Liver (tissue), 9 donors: ENCODE results near the gene HEPHL1. TPM values are rescaled to one million over a fixed set of nuclear protein-coding genes. Genes with fewer than 3 reads are reported as not detected.

Experiments used
- DNase-seq: peaks from one replicate; pipeline ENCODE4 v3.0.0-alpha.2; 2017; ENCODE audit warnings: low spot score
- H3K27ac ChIP-seq, 2 donors: one replicate each; pipeline ENCODE4 v1.7.0; 2013; ENCODE audit warnings: inconsistent platforms in 2 of 2, low read length in 2 of 2, control low read depth in 1 of 2, low read depth in 1 of 2, mild to moderate bottlenecking in 1 of 2
- H3K27me3 ChIP-seq, 4 donors: one replicate each; pipeline versions ENCODE4 v1.6.1 to v1.7.0; 2013; ENCODE audit warnings: low read length in 3 of 4, inconsistent platforms in 1 of 4, mild to moderate bottlenecking in 1 of 4, moderate library complexity in 1 of 4; ENCODE audit not compliant: control insufficient read depth in 4 of 4, insufficient read depth in 4 of 4
- H3K36me3 ChIP-seq, 4 donors: one replicate each; pipeline versions ENCODE4 v1.6.1 to v1.7.0; 2013; ENCODE audit warnings: low read length in 3 of 4, mild to moderate bottlenecking in 3 of 4, low read depth in 1 of 4, moderate library complexity in 1 of 4; ENCODE audit not compliant: control insufficient read depth in 4 of 4, insufficient read depth in 3 of 4
- H3K4me1 ChIP-seq, 4 donors: one replicate each; pipeline versions ENCODE4 v1.6.1 to v1.7.0; 2013; ENCODE audit warnings: low read length in 3 of 4, mild to moderate bottlenecking in 3 of 4, moderate library complexity in 1 of 4; ENCODE audit not compliant: control insufficient read depth in 4 of 4, insufficient read depth in 4 of 4
- H3K4me3 ChIP-seq, 3 donors: one replicate each; pipeline versions ENCODE4 v1.6.1 to v1.7.0; 2013; ENCODE audit warnings: low read length in 3 of 3, control low read depth in 1 of 3, low read depth in 1 of 3, mild to moderate bottlenecking in 1 of 3
- H3K9ac ChIP-seq, 2 donors: one replicate each; pipeline ENCODE4 v1.7.0; 2013; ENCODE audit warnings: low read length in 2 of 2, mild to moderate bottlenecking in 2 of 2, moderate library complexity in 2 of 2, control low read depth in 1 of 2, low read depth in 1 of 2
- H3K9me3 ChIP-seq, 4 donors: one replicate each; pipeline versions ENCODE4 v1.6.1 to v1.7.0; 2013; ENCODE audit warnings: low read length in 3 of 4; ENCODE audit not compliant: control insufficient read depth in 4 of 4
- EGR1 ChIP-seq, 2 donors: IDR thresholded peaks; 2 replicates each; pipeline ENCODE4 v1.6.1; 2016 to 2018; ENCODE audit warnings: antibody characterized with exemption in 2 of 2, low read depth in 2 of 2
- FOXA1 ChIP-seq: IDR thresholded peaks from 2 replicates; pipeline ENCODE4 v1.6.1; 2016; ENCODE audit warnings: antibody characterized with exemption
- FOXA2 ChIP-seq: IDR thresholded peaks from 2 replicates; pipeline ENCODE4 v1.6.1; 2016; ENCODE audit warnings: antibody characterized with exemption
- HNF4A ChIP-seq, 2 donors: conservative IDR thresholded peaks; 2 replicates each; pipeline ENCODE4 v1.6.1; 2016; ENCODE audit warnings: antibody characterized with exemption in 2 of 2, mild to moderate bottlenecking in 2 of 2
- JUND ChIP-seq, 2 donors: IDR thresholded peaks; 2 replicates each; pipeline ENCODE4 v1.6.1; 2016; ENCODE audit warnings: antibody characterized with exemption in 2 of 2
- NR2F2 ChIP-seq: IDR thresholded peaks from 2 replicates; pipeline ENCODE4 v1.6.1; 2016; ENCODE audit warnings: antibody characterized with exemption
- RAD21 ChIP-seq, 2 donors: IDR thresholded peaks; 2 replicates each; pipeline ENCODE4 v1.6.1; 2016; ENCODE audit warnings: antibody characterized with exemption in 2 of 2, mild to moderate bottlenecking in 2 of 2
- RXRA ChIP-seq, 2 donors: IDR thresholded peaks; 2 replicates each; pipeline ENCODE4 v1.6.1; 2017 to 2018; ENCODE audit warnings: antibody characterized with exemption in 2 of 2, mild to moderate bottlenecking in 1 of 2
- SP1 ChIP-seq: IDR thresholded peaks from 2 replicates; pipeline ENCODE4 v1.6.1; 2018; ENCODE audit warnings: antibody characterized with exemption, mild to moderate bottlenecking
- TAF1 ChIP-seq: conservative IDR thresholded peaks from 2 replicates; pipeline ENCODE4 v1.6.1; 2016; ENCODE audit warnings: antibody characterized with exemption, mild to moderate bottlenecking
- YY1 ChIP-seq: IDR thresholded peaks from 2 replicates; pipeline ENCODE4 v1.6.1; 2016; ENCODE audit warnings: antibody characterized with exemption, mild to moderate bottlenecking
- WGBS: extraction: QIAGEN DNeasy Blood & Tissue Kit; methylation state at CpG from one replicate; pipeline ENCODE4 v1.1.7; 2013; 5-methylcytosine and 5-hydroxymethylcytosine counted together
- polyA plus RNA-seq, 2 donors: library from polyadenylated mRNA; stranded (reverse) in 1 of 2; unstranded in 1 of 2; fragments of 200-250 nt in 1 of 2; fragments of >200 nt in 1 of 2; fragmentation: Nextera tagmentation in 1 of 2; extraction: Ambion mirVana in 1 of 2; gene quantifications; one replicate each; pipeline versions ENCODE4 v1.2.1 to v1.2.3, GENCODE V29; 2013 to 2015
- total RNA-seq, 2 donors: library from RNA; depleted of rRNA; stranded (reverse); fragments of >200 nt; gene quantifications; one replicate each; pipeline ENCODE4 v1.2.3, GENCODE V29; 2014
- TF ChIP-seq, protein P1 (sequence below): IDR thresholded peaks from 2 replicates; pipeline ENCODE4 v1.6.1; 2016; ENCODE audit warnings: antibody characterized with exemption
- TF ChIP-seq, protein P2 (sequence below): fragments of 150-350 bp; IDR thresholded peaks from 2 replicates; pipeline ENCODE4 v1.5.1; 2017; ENCODE audit warnings: improper control_type of control experiment, low read depth, low read length; ENCODE audit not compliant: missing input control
- TF ChIP-seq, protein P3 (sequence below): IDR thresholded peaks from 2 replicates; pipeline ENCODE4 v1.6.1; 2016; ENCODE audit warnings: antibody characterized with exemption, mild to moderate bottlenecking
- donor health status: healthy.
- donor health status: healthy.
- donor health status: healthy.
- donor health status: healthy.
- donor health status: healthy.

The HEPHL1 gene
- total and polyA plus RNA-seq, 4 donors, result 0.19 TPM; not detected in 3

DNA sequence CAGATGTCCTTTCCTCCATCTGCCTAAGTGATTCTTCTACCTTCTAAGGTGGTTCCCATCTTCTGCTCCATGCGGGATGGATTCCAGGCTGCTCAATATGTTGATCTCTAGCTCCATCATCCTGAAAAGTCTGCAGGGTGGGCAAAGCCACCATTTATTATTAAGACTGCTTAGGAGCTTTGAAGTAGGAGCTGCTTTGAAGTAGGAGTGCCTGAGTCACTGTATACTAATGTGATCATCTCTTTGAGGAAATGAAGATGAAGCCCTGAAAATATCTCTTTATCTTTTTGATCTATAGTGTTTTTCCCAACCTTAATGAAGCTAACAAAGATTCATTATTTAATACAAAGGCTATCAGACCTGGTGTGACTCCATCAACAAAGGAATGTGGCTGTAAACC, 13.1 kb downstream of the HEPHL1 start (continued):
- TF ChIP-seq, protein P1, sequence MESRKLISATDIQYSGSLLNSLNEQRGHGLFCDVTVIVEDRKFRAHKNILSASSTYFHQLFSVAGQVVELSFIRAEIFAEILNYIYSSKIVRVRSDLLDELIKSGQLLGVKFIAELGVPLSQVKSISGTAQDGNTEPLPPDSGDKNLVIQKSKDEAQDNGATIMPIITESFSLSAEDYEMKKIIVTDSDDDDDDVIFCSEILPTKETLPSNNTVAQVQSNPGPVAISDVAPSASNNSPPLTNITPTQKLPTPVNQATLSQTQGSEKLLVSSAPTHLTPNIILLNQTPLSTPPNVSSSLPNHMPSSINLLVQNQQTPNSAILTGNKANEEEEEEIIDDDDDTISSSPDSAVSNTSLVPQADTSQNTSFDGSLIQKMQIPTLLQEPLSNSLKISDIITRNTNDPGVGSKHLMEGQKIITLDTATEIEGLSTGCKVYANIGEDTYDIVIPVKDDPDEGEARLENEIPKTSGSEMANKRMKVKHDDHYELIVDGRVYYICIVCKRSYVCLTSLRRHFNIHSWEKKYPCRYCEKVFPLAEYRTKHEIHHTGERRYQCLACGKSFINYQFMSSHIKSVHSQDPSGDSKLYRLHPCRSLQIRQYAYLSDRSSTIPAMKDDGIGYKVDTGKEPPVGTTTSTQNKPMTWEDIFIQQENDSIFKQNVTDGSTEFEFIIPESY, result no peak
- TF ChIP-seq RAD21 (IDR thresholded peaks at IDR 0.05), result no peak
- TF ChIP-seq NR2F2, result no peak

DNA sequence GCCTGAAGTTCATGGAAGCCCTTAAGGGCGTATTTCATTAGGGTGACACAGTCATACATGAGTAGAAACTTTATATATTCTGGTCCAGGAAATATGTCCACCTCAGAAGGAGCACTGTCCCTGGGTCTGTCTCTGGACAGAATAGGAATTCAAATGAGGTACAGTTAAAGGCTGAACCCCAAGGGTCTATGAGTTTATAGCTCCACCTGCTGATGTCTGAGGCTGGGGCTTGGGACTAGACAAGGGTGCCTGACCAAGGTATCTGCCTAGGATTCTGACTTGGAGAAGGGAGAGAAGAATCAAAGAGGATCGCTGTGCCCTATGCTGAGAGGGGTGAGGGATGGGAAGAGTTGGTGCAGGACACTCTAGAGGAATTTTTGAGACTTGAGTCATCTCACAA, 14.9 kb downstream of the HEPHL1 start:
- Histone ChIP-seq H3K4me1 (no peaks in the 10 kb centered on the region), H3K4me3 (no peak overlapping the region), H3K9me3 (no peaks in the 10 kb centered on the region), H3K27ac (no peak overlapping the region), H3K36me3 (no peaks in the 10 kb centered on the region), H3K9ac (no peak overlapping the region), H3K27me3 (no peaks in the 10 kb centered on the region)
- 87% methylated on average over 2 of the region's 2 CpGs for WGBS
- TF ChIP-seq EGR1 (IDR thresholded peaks at IDR 0.05; ENCODE audit: low read depth in 2 of 2), result no peak
- TF ChIP-seq FOXA1, result no peak
- no peak for TF ChIP-seq YY1
- TF ChIP-seq, protein P2, sequence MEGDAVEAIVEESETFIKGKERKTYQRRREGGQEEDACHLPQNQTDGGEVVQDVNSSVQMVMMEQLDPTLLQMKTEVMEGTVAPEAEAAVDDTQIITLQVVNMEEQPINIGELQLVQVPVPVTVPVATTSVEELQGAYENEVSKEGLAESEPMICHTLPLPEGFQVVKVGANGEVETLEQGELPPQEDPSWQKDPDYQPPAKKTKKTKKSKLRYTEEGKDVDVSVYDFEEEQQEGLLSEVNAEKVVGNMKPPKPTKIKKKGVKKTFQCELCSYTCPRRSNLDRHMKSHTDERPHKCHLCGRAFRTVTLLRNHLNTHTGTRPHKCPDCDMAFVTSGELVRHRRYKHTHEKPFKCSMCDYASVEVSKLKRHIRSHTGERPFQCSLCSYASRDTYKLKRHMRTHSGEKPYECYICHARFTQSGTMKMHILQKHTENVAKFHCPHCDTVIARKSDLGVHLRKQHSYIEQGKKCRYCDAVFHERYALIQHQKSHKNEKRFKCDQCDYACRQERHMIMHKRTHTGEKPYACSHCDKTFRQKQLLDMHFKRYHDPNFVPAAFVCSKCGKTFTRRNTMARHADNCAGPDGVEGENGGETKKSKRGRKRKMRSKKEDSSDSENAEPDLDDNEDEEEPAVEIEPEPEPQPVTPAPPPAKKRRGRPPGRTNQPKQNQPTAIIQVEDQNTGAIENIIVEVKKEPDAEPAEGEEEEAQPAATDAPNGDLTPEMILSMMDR, result no peak
- no peak for TF ChIP-seq JUND (IDR thresholded peaks at IDR 0.05)
- no peak for TF ChIP-seq TAF1
- TF ChIP-seq, protein P3, sequence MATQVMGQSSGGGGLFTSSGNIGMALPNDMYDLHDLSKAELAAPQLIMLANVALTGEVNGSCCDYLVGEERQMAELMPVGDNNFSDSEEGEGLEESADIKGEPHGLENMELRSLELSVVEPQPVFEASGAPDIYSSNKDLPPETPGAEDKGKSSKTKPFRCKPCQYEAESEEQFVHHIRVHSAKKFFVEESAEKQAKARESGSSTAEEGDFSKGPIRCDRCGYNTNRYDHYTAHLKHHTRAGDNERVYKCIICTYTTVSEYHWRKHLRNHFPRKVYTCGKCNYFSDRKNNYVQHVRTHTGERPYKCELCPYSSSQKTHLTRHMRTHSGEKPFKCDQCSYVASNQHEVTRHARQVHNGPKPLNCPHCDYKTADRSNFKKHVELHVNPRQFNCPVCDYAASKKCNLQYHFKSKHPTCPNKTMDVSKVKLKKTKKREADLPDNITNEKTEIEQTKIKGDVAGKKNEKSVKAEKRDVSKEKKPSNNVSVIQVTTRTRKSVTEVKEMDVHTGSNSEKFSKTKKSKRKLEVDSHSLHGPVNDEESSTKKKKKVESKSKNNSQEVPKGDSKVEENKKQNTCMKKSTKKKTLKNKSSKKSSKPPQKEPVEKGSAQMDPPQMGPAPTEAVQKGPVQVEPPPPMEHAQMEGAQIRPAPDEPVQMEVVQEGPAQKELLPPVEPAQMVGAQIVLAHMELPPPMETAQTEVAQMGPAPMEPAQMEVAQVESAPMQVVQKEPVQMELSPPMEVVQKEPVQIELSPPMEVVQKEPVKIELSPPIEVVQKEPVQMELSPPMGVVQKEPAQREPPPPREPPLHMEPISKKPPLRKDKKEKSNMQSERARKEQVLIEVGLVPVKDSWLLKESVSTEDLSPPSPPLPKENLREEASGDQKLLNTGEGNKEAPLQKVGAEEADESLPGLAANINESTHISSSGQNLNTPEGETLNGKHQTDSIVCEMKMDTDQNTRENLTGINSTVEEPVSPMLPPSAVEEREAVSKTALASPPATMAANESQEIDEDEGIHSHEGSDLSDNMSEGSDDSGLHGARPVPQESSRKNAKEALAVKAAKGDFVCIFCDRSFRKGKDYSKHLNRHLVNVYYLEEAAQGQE, result no peak
- no peak for TF ChIP-seq RAD21 (IDR thresholded peaks at IDR 0.05)
- TF ChIP-seq NR2F2, result no peak
- TF ChIP-seq FOXA2, result no peak
- no peak for TF ChIP-seq RXRA (IDR thresholded peaks at IDR 0.05)
- TF ChIP-seq HNF4A (conservative IDR thresholded peaks at IDR 0.05), result no peak
- no peak for TF ChIP-seq SP1
- TF ChIP-seq, protein P1, result no peak
- DNase-seq, result no peak
